K562 (cell line): ENCODE results near the gene CREB3L2.

Experiments used
- ARHGAP35 ChIP-seq: fragments of 450-650 bp; IDR thresholded peaks from 2 replicates; pipeline ENCODE4 v1.6.1; 2018; ENCODE audit not compliant: partially characterized antibody
- CBX1 ChIP-seq: sonication (generic); IDR thresholded peaks from 2 replicates; pipeline ENCODE4 v1.6.1; 2016; ENCODE audit warnings: antibody characterized with exemption, low read depth, mild to moderate bottlenecking
- CTCF ChIP-seq, 3 experiments: IDR thresholded peaks in 2 of 3; conservative IDR thresholded peaks in 1 of 3; 2 replicates each; pipeline ENCODE4 v1.5.1; 2011 to 2012; ENCODE audit warnings: low read length in 3 of 3, mild to moderate bottlenecking in 3 of 3, control low read depth in 2 of 3, improper control_type of control experiment in 1 of 3, inconsistent platforms in 1 of 3, low read depth in 1 of 3, mixed read lengths in 1 of 3, moderate library complexity in 1 of 3; ENCODE audit not compliant: insufficient read depth in 2 of 3
- EZH2 ChIP-seq: IDR thresholded peaks from 2 replicates; pipeline ENCODE4 v1.6.1; 2012; ENCODE audit warnings: low read depth, mild to moderate bottlenecking, inconsistent platforms, low read length, borderline replicate concordance
- MAFF ChIP-seq: IDR thresholded peaks from 2 replicates; pipeline ENCODE4 v1.6.1; 2012; ENCODE audit warnings: low read length, improper control_type of control experiment
- TEAD4 ChIP-seq, 2 experiments: sonication (generic) in 1 of 2; formaldehyde crosslinking in 1 of 2; IDR thresholded peaks; 2 replicates each; pipeline versions ENCODE4 v1.6.1 to v1.8.0; 2012 to 2022; ENCODE audit warnings: borderline replicate concordance in 1 of 2, inconsistent platforms in 1 of 2, low read length in 1 of 2, mild to moderate bottlenecking in 1 of 2, missing genetic modification reagents in 1 of 2
- TF ChIP-seq, protein P1 (sequence below): fragments of 250-450 bp; sonication (Bioruptor Pico); IDR thresholded peaks from 2 replicates; pipeline ENCODE4 v1.8.0; 2021; ENCODE audit warnings: mild to moderate bottlenecking, moderate library complexity
- TF ChIP-seq, protein P2 (sequence below): sonication (generic); formaldehyde crosslinking; IDR thresholded peaks from 2 replicates; pipeline ENCODE4 v1.9.0; 2022; ENCODE audit warnings: mild to moderate bottlenecking, missing genetic modification reagents

DNA sequence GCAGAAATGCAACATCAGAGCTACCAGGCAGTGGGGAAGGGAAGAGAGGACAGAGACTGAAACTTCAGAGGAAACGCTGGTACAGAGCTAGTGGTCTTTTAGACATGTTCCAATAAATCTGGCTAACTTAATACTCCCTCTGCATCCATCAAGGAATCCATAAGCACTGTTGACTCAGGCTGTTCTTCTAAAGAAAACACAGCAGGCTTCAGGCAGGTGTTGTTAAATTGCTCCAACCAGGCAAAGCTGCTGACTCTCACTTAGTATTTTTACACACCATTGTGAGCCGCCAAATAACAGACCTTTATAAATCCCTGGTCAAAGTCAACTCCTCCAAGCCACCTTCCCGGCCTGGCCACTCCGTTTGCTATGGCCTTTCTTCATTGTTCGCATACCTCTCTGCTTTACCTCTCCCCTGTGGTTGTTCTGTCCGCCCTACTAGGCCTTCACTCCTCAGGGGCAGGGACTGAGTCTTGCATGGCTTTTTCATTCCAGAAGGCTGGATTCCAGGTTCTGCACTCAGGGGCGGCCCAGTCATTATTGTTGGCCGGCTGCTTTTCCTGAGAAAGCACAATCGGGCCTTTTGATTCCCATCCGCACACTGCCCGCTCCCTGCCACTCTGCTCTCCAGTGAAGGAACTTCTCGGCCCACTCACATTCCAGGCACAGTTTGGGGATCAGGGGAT lies 18.4 kb downstream of the CREB3L2 start:
- TF ChIP-seq, protein P1, sequence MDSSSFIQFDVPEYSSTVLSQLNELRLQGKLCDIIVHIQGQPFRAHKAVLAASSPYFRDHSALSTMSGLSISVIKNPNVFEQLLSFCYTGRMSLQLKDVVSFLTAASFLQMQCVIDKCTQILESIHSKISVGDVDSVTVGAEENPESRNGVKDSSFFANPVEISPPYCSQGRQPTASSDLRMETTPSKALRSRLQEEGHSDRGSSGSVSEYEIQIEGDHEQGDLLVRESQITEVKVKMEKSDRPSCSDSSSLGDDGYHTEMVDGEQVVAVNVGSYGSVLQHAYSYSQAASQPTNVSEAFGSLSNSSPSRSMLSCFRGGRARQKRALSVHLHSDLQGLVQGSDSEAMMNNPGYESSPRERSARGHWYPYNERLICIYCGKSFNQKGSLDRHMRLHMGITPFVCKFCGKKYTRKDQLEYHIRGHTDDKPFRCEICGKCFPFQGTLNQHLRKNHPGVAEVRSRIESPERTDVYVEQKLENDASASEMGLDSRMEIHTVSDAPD (CRISPR knock-in tag) = no peak
- TF ChIP-seq CBX1 (no peak), ARHGAP35 (no peak), TEAD4 (IDR thresholded peaks at IDR 0.05; ENCODE audit: low read length) (no peak), TEAD4 (CRISPR knock-in tag; IDR thresholded peaks at IDR 0.05; ENCODE audit: borderline replicate concordance) (no peak), EZH2 (no peak), CTCF (IDR thresholded peaks at IDR 0.05 in 2 of 3, conservative IDR thresholded peaks at IDR 0.05 in 1 of 3; ENCODE audit: insufficient read depth in 2 of 3, low read depth in 1 of 3, low read length in 3 of 3) (no peak), MAFF (no peak)
- TF ChIP-seq, protein P2, sequence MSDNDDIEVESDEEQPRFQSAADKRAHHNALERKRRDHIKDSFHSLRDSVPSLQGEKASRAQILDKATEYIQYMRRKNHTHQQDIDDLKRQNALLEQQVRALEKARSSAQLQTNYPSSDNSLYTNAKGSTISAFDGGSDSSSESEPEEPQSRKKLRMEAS (CRISPR knock-in tag) = no peak
